ENCODE data around the gene FAM237A. TPM values are rescaled to one million over a fixed set of nuclear protein-coding genes. Genes with fewer than 3 reads are reported as not detected.

Gene FAM237A
- total and polyA plus RNA-seq, 10 of the 15 experiments (the other 5 are each of a cell fraction or from before 2014, with no cell fraction given), result not detected

DNA sequence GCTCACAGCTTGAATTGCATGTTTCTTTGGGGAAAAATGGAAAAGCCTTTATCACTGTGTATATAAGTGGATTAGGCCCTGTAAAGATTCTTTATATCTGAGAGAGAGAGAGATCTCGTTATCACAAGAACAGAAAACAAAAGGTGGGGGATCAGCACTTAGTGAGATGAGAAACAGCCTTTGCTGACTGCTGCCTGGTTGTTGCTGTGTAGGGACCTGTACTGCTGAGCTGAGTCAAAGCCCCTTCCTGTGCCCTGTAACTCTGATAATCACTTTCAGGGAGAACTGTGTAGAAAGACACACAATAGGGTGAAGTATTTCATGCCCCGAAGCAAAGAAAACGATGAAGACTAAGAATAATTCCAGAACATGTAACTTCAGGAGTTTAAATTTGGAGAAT is 30.6 kb upstream of the FAM237A start:
- Histone ChIP-seq H4K20me1 (ENCODE audit: control insufficient read depth, insufficient read depth) (no peaks in the 10 kb centered on the region), H3K27me3 (replicated peaks in 1 of 2; ENCODE audit: control insufficient read depth in 2 of 2, insufficient read depth in 2 of 2, low read length in 1 of 2) (no peaks in the 10 kb centered on the region), H3K79me2 (ENCODE audit: control insufficient read depth, insufficient read depth, low read length) (no peaks in the 10 kb centered on the region), H3K4me3 (no peak overlapping the region), H3K4me1 (ENCODE audit: control insufficient read depth, insufficient read depth, low read length) (no peaks in the 10 kb centered on the region), H3K4me2 (ENCODE audit: control insufficient read depth, insufficient read depth) (no peak overlapping the region), H3K9me3 (replicated peaks; ENCODE audit: control insufficient read depth, insufficient read depth, low read length) (no peaks in the 10 kb centered on the region), H3K9ac (ENCODE audit: control insufficient read depth, insufficient read depth, low read length) (no peak overlapping the region), H3K36me3 (ENCODE audit: control insufficient read depth in 2 of 2, insufficient read depth in 2 of 2, low read length in 1 of 2) (no peaks in the 10 kb centered on the region), H3K27ac (ENCODE audit: control insufficient read depth, insufficient read depth) (no peak overlapping the region), H2AFZ (ENCODE audit: control insufficient read depth, low read depth, low read length) (no peak overlapping the region)
- FAIRE-seq, result no peak
- SMC1A ChIA-PET (ENCODE audit: uncharacterized antibody, unreplicated experiment), result interaction anchor here (0.7 to 0.9 kb wide), 2 partner anchors 9 to 60 kb away, joined by 3 to 4 read pairs; no protein-coding TSS in a partner anchor
- BruUV-seq (replicated peaks), result no TSS peak
- RAD21 ChIA-PET (ENCODE audit: unreplicated experiment), result no interaction called here
- POLR2A ChIA-PET, result no interaction called here
- TF ChIP-seq, protein P1, sequence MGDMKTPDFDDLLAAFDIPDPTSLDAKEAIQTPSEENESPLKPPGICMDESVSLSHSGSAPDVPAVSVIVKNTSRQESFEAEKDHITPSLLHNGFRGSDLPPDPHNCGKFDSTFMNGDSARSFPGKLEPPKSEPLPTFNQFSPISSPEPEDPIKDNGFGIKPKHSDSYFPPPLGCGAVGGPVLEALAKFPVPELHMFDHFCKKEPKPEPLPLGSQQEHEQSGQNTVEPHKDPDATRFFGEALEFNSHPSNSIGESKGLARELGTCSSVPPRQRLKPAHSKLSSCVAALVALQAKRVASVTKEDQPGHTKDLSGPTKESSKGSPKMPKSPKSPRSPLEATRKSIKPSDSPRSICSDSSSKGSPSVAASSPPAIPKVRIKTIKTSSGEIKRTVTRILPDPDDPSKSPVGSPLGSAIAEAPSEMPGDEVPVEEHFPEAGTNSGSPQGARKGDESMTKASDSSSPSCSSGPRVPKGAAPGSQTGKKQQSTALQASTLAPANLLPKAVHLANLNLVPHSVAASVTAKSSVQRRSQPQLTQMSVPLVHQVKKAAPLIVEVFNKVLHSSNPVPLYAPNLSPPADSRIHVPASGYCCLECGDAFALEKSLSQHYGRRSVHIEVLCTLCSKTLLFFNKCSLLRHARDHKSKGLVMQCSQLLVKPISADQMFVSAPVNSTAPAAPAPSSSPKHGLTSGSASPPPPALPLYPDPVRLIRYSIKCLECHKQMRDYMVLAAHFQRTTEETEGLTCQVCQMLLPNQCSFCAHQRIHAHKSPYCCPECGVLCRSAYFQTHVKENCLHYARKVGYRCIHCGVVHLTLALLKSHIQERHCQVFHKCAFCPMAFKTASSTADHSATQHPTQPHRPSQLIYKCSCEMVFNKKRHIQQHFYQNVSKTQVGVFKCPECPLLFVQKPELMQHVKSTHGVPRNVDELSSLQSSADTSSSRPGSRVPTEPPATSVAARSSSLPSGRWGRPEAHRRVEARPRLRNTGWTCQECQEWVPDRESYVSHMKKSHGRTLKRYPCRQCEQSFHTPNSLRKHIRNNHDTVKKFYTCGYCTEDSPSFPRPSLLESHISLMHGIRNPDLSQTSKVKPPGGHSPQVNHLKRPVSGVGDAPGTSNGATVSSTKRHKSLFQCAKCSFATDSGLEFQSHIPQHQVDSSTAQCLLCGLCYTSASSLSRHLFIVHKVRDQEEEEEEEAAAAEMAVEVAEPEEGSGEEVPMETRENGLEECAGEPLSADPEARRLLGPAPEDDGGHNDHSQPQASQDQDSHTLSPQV (IDR thresholded peaks at IDR 0.05), result no peak
- TF ChIP-seq NRF1 (conservative IDR thresholded peaks at IDR 0.05; ENCODE audit: low read depth, low read length), result no peak
- TF ChIP-seq, protein P2, sequence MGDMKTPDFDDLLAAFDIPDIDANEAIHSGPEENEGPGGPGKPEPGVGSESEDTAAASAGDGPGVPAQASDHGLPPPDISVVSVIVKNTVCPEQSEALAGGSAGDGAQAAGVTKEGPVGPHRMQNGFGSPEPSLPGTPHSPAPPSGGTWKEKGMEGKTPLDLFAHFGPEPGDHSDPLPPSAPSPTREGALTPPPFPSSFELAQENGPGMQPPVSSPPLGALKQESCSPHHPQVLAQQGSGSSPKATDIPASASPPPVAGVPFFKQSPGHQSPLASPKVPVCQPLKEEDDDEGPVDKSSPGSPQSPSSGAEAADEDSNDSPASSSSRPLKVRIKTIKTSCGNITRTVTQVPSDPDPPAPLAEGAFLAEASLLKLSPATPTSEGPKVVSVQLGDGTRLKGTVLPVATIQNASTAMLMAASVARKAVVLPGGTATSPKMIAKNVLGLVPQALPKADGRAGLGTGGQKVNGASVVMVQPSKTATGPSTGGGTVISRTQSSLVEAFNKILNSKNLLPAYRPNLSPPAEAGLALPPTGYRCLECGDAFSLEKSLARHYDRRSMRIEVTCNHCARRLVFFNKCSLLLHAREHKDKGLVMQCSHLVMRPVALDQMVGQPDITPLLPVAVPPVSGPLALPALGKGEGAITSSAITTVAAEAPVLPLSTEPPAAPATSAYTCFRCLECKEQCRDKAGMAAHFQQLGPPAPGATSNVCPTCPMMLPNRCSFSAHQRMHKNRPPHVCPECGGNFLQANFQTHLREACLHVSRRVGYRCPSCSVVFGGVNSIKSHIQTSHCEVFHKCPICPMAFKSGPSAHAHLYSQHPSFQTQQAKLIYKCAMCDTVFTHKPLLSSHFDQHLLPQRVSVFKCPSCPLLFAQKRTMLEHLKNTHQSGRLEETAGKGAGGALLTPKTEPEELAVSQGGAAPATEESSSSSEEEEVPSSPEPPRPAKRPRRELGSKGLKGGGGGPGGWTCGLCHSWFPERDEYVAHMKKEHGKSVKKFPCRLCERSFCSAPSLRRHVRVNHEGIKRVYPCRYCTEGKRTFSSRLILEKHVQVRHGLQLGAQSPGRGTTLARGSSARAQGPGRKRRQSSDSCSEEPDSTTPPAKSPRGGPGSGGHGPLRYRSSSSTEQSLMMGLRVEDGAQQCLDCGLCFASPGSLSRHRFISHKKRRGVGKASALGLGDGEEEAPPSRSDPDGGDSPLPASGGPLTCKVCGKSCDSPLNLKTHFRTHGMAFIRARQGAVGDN (IDR thresholded peaks at IDR 0.05), result no peak
- CTCF ChIA-PET, result no interaction called here
- WGBS (ENCODE audit: insufficient coverage, insufficient replicate concordance, low lambda C conversion rate, missing lambda C conversion rate), result 40% methylated on average over 3 of the region's 3 CpGs
- DNase-seq (ENCODE audit: low read depth, low spot score), result no peak
- intact Hi-C loops (cut with micrococcal nuclease; ENCODE audit: unreplicated experiment) (no loop called here), in situ Hi-C loops (cut with MboI) (no loop called here)
- ATAC-seq, result no peak; the same call in 2 of the 3 replicates
